Ovary (tissue), 9 donors: ENCODE measurements around the gene GLTP. TPM values are rescaled to one million over a fixed set of nuclear protein-coding genes. Genes with fewer than 3 reads are reported as not detected.

Source experiments
- DNase-seq, 5 donors: peaks; one replicate each; pipeline ENCODE4 v3.0.0-alpha.2; 2019 to 2020
- H3K27ac ChIP-seq, 2 donors: fragments of 200-600 bp; one replicate each; pipeline versions ENCODE4 v1.5.1 to v1.8.0; 2019 to 2022
- H3K27me3 ChIP-seq: fragments of 200-600 bp; one replicate; pipeline ENCODE4 v1.8.0; 2022
- H3K36me3 ChIP-seq: fragments of 200-600 bp; sonication (generic); one replicate; pipeline ENCODE4 v1.5.1; 2019
- H3K4me1 ChIP-seq: one replicate; pipeline ENCODE4 v1.8.1; 2013; ENCODE audit warnings: mild to moderate bottlenecking, moderate library complexity; ENCODE audit not compliant: insufficient read depth
- H3K4me3 ChIP-seq: fragments of 200-600 bp; sonication (generic); one replicate; pipeline ENCODE4 v1.5.1; 2017
- H3K9me3 ChIP-seq, 2 donors: fragments of 200-600 bp in 1 of 2; sonication (generic) in 1 of 2; one replicate each; pipeline versions ENCODE4 v1.5.1 to v1.8.1; 2013 to 2019; ENCODE audit warnings: mild to moderate bottlenecking in 1 of 2, moderate library complexity in 1 of 2
- CTCF ChIP-seq, 3 donors: fragments of 450-650 bp in 2 of 3; fragments of 200-600 bp in 1 of 3; IDR thresholded peaks; one replicate each; pipeline versions ENCODE4 v1.5.1 to v1.8.0; 2016 to 2022; ENCODE audit warnings: antibody characterized with exemption in 3 of 3, mild to moderate bottlenecking in 1 of 3
- EP300 ChIP-seq: sonication (generic); formaldehyde crosslinking; IDR thresholded peaks from one replicate; pipeline ENCODE4 v1.6.1; 2017; ENCODE audit warnings: antibody characterized with exemption
- POLR2A ChIP-seq: fragments of 450-650 bp; IDR thresholded peaks from one replicate; pipeline ENCODE4 v1.6.1; 2017; ENCODE audit warnings: antibody characterized with exemption, mild to moderate bottlenecking, moderate library complexity
- WGBS, 3 donors: extraction: QIAGEN DNeasy Blood & Tissue Kit in 1 of 3; methylation state at CpG; one replicate each; pipeline versions ENCODE4 v1.1.5 to v1.1.7; 2013 to 2017; 5-methylcytosine and 5-hydroxymethylcytosine counted together
- intact Hi-C, 4 donors: fragments of 100-400 bp; cut with DNase I; formaldehyde crosslinking; loops; one replicate each; pipeline versions ENCODE4 v1.11.0 to v1.15.1; 2022 to 2023
- polyA plus RNA-seq, 2 donors: library from polyadenylated mRNA; stranded (reverse); fragments of 200-250 nt in 1 of 2; fragments of 350-450 nt in 1 of 2; fragmentation: Illumina TruSeq in 1 of 2; extraction: RNeasy Lipid Tissue Mini Kit (QIAGEN cat#74804) in 1 of 2; gene quantifications; one replicate each; pipeline ENCODE4 v1.2.3, GENCODE V29; 2013 to 2014
- total RNA-seq, 7 donors: library from RNA; depleted of rRNA in 2 of 7; stranded (reverse); fragments of >200 nt in 2 of 7; fragmentation: NEBNext Ultra II Directional in 3 of 7; extraction: Animal tissue kit (Norgen Biotek cat#: 25700) in 3 of 7; gene quantifications; one replicate each; pipeline versions ENCODE4 v1.1.0 to v1.2.4, GENCODE V29; 2016 to 2023
- donor health status: DM: no; HTN: no; CAD: no; lungs with moderate emphysema.
- donor health status: DM: no; HTN: no; CAD: no.
- donor health status: Bipolar disorder and iron deficiency.
- donor health status: DM: yes; HTN: yes; CAD: no.
- donor health status: DM: no; HTN: no; CAD: no.
- donor health status: DM: yes; HTN: yes; CAD: no.

GLTP gene
- total and polyA plus RNA-seq, 9 donors = 15.5 to 37.2 (median 26.3) TPM

DNA sequence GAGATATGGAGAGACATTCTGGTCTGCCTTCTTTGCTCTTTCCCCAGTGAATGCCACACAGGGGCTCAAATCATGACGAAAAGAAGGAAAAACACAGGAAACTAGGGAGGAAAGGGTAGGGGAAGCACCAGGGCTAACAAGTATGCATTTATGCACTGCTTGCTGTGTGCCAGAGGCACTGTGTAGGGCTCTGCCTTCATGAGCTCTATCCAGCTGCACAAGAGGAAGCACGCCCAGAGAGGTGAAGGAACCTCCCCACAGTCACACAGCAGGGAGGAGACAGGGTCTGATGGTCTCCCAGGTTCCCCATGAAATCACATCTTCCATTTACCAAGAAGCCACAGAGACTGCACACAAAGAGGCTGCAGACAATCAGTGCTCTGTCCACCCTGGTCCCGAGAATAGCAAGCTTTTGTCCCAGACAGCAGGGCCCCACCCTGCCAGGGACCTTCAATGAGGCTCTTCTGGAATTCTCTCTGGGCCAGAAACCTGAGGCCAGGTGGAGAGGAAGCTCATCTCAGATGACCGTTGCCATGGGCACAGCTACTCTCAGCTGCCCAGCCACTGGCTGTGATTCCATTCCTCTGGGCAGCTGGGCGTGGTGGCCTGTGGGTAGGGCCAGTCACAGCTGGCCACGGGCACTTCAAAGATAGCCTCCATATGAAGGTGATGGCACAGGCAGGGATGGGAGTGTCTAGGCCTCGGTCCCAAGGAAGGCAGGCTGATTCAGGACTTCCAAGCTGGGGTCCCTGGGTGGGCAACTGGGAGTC, 39.9 kb downstream of the GLTP start:
- intact Hi-C loops = no loop called here
- DNase-seq = no peak
- TF ChIP-seq CTCF (IDR thresholded peaks at IDR 0.05) (no peak), POLR2A (no peak), EP300 (no peak)
- Histone ChIP-seq H3K9me3 (no peaks in the 10 kb centered on the region), H3K4me1 (peaks cover 3% of the 10 kb centered on the region), H3K36me3 (no peaks in the 10 kb centered on the region), H3K27ac (no peak overlapping the region), H3K27me3 (no peaks in the 10 kb centered on the region), H3K4me3 (no peak overlapping the region)
- WGBS, 3 donors = 71 to 80% (median 75%) methylated on average over 7 of the region's 7 CpGs

DNA sequence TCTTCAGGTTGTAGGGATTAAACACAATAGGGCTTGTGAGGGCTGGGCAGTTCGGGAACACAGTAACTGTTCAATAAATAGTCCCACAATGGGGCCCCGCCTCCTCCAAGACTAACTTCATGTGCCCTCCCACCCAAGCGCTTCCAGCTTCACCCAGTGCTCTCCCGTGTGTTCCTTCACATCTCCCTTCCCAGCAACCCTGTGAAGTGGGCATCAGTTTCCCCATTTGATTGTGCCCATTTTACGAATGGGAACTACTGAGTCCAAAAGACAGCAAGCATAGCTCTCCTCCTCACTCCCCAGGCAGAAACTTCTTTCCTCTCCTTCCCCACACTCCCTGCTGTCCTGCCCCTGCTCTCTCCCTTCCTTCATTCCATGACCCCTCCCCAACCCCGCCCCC, 40.9 kb downstream of the GLTP start:
- no peak overlapping the region for H3K4me3 ChIP-seq
- no peaks in the 10 kb centered on the region for H3K27me3 ChIP-seq
- TF ChIP-seq EP300 (no peak), CTCF (IDR thresholded peaks at IDR 0.05) (no peak), POLR2A (no peak)
- no peak overlapping the region for H3K27ac ChIP-seq
- H3K36me3 ChIP-seq = no peaks in the 10 kb centered on the region
- H3K9me3 ChIP-seq = no peaks in the 10 kb centered on the region
- intact Hi-C loops = no loop called here
- no peaks in the 10 kb centered on the region for H3K4me1 ChIP-seq
- WGBS, 3 donors = 63 to 67% (median 66%) methylated on average over 6 of the region's 6 CpGs
- DNase-seq = no peak

DNA sequence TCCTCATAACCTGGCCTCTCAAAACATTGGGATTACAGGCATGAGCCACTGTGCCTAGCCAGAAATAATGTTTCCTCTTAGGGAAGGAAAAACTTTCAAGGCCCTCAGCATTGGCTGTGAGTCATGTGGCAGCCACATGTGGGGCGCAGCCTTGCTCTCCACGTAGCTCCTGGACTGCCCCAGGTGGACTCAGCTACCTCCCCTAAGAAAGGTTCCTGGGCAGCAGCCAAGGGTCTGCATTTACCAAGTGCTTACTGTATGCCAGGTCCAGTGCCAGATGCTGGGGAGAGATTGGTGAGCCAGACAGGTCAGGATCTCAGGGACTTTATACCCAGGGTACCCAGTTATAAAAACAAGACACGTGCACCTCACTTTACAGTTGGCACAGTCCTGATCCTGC, 43.4 kb downstream of the GLTP start:
- H3K27me3 ChIP-seq = peaks cover 2% of the 10 kb centered on the region
- no peaks in the 10 kb centered on the region for H3K36me3 ChIP-seq
- H3K9me3 ChIP-seq = no peaks in the 10 kb centered on the region
- no peak overlapping the region for H3K4me3 ChIP-seq
- WGBS, 3 donors = 39 to 47% (median 44%) methylated on average over 3 of the region's 3 CpGs
- intact Hi-C loops = no loop called here
- no peak for TF ChIP-seq CTCF (IDR thresholded peaks at IDR 0.05)
- no peak for TF ChIP-seq POLR2A
- TF ChIP-seq EP300 = no peak
- no peaks in the 10 kb centered on the region for H3K4me1 ChIP-seq
- H3K27ac ChIP-seq = no peak overlapping the region
- DNase-seq = no peak

DNA sequence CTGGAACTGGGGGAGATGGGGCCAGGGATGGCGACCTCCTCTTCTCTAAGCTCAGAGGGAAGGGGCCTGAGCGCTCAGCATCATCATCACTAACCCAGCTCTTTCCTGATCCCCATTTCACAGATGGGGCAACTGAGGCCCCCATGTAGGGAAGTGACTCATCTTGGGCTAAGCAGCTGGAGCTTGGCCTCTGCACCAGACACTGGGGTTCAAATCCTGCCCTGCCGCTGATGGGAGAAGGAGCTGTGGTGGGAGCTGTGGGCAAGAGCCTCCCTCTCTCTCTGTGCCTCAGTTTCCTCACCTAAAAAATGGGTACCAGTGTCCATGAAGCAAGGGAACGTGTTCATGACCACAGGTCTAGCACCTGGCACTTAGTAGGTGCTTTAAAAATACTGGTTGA, 44.5 kb downstream of the GLTP start:
- H3K27me3 ChIP-seq = peaks cover 2% of the 10 kb centered on the region
- H3K36me3 ChIP-seq = no peaks in the 10 kb centered on the region
- H3K9me3 ChIP-seq = no peaks in the 10 kb centered on the region
- 86 to 89% (median 88%) methylated on average over 4 of the region's 4 CpGs for WGBS, 3 donors
- no peaks in the 10 kb centered on the region for H3K4me1 ChIP-seq
- intact Hi-C loops = no loop called here
- no peak for DNase-seq
- no peak for TF ChIP-seq POLR2A
- no peak for TF ChIP-seq CTCF (IDR thresholded peaks at IDR 0.05)
- no peak for TF ChIP-seq EP300
- no peak overlapping the region for H3K4me3 ChIP-seq
- no peak overlapping the region for H3K27ac ChIP-seq
